GM19043 (cell line): Measurements from ENCODE around the gene BET1L.
"Not testable (repeated sequence)": the region's sequence is repeated elsewhere in the genome, so short reads cannot be mapped to it uniquely, and the experiment has no call there.

Experiments
- ATAC-seq: cut with Tn5 transposase; IDR thresholded peaks from one replicate; pipeline ENCODE4 v1.9.1; 2021; ENCODE audit warnings: low read depth; ENCODE audit not compliant: unreplicated experiment

Gene BET1L, protein sequence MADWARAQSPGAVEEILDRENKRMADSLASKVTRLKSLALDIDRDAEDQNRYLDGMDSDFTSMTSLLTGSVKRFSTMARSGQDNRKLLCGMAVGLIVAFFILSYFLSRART

DNA sequence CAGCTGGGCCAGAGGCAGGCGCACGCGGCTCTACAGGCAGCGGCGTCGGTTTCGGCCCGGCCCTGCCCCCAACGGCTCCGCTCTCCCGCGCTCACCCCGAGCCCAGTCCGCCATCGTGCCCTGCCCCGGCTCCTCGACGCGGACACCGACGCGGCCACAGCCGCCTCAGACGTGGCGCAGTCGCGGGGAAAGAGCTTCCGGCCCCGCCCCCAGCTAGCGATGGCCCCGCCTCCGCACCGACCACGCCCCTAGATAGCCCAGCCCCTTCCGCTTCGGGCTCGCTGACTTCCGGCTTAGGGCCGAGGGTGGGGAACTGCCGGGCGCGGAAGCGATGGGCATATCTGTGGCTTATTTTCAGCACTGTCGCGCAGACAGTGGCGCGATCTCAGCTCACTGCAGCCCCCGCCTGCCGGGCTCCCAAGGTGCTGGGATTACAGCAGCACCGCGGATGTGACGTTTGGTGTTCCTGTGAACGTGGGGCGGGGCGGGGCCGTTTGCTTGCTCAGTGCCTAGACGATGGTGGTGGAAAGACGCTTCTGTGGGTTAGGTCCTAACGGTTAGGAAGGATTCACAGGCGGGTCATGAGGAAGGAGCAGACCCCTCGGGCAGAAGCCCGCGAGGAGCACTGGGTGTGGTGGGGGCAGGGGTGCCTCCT, at the start of gene BET1L, which contains the start of gene RIC8A:
Gene BET1L, minus strand, starts transcription at position 192 of the 655 bp plus-strand sequence. Its CDS starts 78 bp downstream, at position 114.
Gene RIC8A, plus strand, starts transcription at position 501 of the 655 bp plus-strand sequence. CDS start 1,147 bp downstream, outside the sequence.
- peak; percentile 73 for ATAC-seq

DNA sequence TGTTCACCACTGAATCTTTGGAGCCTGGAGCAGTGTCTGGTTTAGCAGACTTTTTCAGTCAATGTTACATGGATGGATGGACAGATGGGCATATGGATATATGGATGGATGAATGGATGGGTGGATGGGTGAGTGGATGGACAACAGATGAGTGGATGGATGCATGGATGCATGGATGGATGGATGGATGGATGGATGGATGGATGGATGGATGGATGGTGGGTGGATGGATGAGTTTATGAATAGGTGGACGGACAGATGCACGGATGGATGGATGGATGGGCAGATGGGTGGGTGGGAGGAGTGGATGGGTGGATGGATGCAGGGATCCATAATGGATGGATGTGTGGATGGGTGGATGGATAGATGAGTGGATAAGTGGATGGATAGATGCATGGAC, 48.6 kb upstream of the BET1L start:
- no peak for ATAC-seq

DNA sequence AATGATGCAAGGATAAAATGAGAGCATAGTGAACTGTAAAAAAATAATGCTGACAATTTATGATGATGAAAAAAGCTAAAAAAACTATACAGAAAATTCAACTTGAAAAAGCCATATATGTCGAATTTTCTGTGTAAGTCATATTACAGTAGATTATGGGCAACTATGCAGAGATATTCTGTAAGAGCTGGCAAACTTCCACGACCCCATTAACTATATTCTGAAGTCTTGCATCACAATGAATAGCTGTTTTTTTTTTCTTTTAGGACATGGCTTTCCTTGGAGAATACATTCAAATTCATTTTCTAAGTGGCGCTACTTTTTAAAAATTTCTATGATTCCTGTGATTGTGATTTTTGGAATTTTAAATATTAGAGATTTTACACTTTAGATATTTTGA, 48.0 kb upstream of the BET1L start:
- no peak for ATAC-seq

DNA sequence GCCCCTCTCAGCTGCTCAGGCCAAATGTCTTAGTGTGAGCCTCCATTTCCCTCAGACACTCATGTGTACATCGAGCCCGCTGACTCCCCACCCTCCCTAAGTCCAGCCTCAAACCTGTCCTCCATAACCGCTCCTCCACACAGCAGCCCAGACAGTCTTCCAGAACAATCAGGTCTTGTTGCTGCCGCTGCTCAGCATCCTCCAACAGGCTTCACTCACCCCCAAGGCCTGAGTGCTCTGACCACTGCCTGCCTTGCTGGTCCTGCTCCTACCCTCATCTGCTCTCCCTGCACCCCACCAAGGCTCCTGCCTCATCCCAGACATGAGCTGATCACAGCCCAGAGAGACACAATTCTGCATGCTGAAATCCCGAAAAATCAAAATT, 46.7 kb upstream of the BET1L start:
- ATAC-seq: no peak

DNA sequence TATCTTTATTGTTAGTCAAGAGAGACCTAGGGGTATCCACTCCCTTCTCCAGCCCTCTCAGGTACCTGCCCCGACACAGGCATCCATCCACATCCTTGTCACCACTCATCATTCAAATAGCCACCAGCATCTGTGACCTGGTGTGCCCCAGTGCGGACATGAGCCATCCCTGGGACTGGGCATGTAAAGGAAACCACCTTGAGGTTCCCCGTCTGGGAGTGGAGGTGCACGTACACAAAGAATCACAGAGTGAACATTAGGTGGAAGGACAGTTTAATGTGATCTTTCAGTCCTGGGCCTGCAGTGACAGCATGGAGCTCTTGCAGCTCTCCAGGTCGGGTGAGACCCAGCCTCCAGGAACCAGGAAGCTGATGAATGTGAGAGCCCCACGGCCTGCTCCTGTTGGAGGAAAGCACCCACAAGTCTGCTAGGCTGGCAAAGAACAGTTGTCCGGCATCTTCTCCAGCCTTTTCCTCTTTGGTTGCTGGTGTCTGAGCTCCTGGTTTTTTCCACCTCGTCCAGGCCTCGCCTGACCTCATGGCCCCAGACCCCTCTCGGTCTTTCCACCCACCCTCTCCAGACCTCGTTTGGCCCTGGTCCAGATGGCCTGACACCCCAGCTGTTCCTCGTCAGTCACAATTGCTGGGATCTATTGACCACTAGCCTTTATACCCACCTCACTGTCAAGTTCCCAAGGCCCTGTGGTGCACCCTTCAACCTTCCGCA, 46.1 kb upstream of the BET1L start:
- no peak for ATAC-seq

DNA sequence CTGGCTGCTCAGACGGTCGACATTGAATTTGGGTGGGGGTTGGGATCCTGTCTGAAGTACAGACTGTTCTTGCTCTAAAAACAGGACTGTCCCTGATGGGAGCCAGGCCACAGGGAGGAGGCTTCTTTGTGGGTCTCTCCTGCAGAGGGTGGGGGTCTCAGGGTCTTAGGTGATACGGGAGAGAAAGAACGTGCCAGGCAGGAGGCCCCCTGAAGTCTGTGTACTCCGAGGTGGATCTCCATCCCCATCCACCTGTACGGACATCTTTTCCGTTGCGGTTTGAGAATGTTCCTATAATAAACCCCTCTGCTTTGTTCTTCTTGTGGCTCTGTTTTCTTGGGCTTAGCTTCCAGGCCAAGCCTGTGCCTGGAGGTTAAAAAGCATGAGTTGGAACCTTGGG, 45.5 kb upstream of the BET1L start:
- no peak for ATAC-seq

DNA sequence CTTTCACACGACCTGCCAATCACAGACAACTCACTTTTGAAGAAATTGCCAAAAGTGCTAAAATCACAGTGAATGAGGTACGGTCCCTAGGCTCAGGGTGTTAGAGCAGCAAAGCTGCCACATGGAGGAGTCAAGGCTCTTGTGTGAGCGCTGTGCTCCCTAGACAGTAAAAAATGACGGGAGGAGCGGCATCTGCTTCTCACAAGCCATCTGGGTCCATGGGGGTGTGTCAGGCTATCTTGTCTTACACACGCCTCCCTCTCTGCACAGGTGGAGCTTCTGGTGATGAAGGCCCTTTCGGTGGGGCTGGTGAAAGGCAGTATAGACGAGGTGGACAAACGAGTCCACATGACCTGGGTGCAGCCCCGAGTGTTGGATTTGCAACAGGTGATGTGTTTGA, 44.4 kb upstream of the BET1L start:
- no peak for ATAC-seq

DNA sequence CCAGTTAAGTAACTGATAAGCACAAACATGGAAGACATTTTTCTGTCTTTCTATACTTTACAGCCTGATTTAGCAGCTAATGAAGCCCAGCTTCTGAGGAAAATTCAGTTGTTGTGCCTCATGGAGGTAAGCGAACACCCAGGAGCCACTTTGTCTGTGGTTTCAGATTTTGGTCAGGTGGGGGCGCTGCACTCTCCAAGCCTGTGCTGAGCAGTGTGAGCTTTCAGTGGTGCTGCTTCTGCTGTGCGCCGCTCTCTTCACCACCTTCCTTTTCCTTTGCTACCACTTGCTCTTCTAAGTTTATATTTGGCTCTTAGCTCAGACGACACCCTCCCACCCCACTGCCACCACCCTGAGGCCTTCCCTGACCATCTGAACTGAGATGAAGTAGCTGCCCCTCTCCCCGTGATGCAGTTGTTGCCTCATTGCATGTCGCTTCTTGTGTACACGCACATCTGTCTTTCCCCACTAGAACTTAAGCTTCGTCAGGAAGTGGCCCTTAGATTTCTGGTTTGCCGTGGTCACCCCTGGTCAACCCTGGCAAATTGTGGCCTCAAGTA, 43.6 kb upstream of the BET1L start:
- no peak for ATAC-seq

DNA sequence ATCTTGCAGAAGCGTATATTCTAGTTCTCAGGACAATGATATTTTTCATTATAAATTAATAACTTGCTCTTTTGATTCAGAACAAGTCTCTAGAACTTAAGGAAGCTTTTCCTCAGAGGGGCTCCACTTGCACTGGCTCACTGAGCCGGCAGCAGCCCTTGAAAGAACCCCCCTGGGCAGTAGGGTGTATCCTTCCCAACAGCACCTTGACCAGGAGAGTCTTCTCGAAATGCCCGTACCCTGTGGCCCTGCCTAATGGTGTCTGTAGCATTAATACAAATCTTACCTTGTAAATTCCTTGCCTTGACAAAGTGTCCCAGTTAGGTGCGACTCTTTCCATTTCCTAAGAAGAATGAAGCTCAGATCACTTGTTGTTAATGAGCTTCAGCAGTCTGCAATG, 43.1 kb upstream of the BET1L start:
- no peak for ATAC-seq

DNA sequence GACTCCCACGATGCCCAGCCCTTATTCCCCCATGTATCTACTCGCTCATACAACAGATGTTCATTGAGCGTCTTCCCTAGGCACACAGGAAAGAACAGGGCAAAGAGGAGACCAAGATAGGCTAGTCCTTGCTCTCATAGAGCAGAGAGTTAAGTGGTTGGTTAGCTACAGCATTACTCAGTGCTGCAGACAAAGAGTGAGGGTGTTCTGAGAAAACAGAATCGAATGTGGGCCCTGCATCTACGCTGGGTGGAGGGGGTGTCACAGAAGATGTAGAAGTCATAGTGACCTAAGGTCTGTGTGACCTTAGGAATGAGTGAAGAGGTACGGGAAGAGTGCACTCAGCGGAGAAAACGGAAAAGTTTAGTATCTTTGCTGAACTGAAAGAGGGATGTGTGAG, 41.9 kb upstream of the BET1L start:
- ATAC-seq: no peak

DNA sequence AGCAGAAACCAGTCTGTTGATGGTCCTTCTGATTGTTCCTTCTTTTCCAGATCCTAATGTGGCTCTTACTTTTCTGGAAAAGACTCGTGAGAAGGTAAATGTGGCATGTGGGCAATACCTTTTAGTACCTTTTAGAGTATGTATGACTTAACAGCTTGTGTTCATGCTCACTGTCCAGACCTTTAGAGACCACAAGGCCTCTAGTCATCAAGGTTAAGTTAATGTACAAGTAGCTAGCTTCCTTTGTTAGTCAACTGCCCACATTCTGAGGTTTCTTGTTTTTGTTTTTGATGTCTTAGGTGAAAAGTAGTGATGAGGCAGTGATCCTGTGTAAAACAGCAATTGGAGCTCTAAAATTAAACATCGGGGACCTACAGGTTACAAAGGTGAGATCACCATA, 37.2 kb upstream of the BET1L start:
- no peak for ATAC-seq

DNA sequence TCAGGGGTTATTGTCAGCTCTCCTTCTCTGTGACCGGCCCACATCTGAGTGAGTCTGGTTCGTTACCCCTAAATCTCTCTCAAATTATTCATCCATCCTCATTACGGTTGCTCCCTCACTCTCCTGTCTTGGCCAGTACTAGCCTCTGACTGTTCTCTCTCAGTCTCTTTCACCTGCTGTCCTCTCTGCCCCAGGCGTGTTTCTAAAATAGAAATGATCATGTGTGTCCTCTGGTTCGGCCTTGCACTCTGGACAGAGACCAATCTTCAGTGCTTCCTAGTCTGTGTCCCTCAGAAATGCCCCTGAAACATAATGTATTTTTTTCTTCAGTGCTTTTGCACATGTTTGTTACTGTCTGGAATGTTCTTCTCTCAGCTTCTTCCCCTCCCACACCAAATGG, 34.4 kb upstream of the BET1L start:
- no peak for ATAC-seq

DNA sequence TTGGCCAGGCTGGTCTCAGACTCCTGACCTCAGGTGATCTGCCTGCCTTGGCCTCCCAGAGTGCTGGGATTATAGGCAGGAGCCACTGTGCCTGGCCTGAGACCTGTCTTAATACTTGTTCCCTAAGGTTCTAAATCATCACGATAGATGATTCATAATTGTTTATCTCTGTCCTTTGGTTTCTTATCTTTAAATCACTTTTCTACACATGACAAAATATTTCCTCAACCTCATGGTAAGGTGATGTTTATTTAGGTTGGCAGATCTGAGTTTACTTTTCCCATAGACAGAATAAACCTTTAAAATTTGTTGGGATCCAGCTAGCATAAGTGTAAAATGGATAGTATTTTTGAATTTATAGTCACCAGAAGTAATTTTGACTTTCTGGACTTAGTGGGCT, 33.1 kb upstream of the BET1L start:
- no peak for ATAC-seq

DNA sequence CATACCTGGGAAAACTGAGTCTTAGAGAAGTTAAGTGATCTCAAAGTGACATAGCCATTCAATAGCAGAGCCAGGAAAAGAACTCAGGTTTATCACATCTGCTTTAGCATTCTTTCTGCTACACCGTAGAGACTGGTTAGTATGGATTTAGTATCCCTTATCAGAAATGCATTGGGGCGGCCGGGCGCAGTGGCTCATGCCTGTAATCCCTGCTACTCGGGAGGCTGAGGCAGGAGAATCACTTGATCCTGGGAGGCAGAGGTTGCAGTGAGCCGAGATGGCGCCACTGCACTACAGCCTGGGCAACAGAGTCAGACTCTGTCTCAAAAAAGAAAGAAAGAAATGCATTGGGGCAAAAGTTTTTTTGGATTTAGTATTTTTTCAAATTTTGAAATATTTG, 31.1 kb upstream of the BET1L start:
- ATAC-seq: not testable (repeated sequence)

DNA sequence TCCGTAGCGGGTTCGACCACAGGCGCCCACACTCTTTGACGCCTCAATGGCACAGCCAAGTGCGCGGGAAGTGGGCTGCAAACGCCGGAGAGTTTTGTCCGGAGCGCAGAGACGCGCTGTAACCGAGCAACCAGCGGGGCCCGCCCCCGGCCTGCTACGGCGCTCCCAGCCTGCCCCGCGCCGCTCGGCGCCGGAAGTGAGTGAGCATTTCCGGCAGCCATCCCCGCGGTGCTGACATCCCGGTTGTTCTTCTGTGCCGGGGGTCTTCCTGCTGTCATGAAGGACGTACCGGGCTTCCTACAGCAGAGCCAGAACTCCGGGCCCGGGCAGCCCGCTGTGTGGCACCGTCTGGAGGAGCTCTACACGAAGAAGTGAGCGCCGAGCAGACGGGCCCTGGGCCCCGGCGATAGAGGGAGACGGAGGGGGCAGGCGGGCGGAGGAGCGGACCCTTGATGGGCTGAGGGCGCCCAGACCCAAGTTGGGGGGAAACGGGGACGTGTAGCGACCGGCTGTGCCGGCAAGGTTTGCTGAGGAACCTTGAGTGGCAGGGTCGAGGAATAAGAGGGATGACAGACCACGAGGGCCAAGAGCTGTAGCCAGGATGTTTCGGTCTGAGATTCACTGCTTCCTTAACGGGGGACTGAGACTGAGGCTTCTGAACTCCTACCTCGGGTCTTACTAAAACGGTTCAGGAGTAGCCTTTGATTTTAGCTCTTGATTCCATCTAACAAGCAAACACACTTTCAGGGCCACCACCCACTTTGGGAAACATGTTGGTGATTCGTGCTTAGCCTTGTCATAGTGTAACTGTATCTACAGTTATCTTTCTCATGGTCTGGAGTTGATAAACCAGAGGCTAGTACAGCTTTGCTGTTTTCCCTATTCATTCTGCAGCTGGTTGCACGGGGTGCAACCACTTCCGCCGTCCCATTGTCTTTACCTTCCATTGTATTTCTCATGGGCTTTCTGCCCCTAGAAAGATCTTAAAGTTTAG, 29.9 kb upstream of the BET1L start, which contains the start of gene PSMD13:
Gene PSMD13, plus strand, starts transcription at position 203 of the 994 bp plus-strand sequence. Its CDS starts 74 bp downstream, at position 277.
- peak; percentile 60 for ATAC-seq

DNA sequence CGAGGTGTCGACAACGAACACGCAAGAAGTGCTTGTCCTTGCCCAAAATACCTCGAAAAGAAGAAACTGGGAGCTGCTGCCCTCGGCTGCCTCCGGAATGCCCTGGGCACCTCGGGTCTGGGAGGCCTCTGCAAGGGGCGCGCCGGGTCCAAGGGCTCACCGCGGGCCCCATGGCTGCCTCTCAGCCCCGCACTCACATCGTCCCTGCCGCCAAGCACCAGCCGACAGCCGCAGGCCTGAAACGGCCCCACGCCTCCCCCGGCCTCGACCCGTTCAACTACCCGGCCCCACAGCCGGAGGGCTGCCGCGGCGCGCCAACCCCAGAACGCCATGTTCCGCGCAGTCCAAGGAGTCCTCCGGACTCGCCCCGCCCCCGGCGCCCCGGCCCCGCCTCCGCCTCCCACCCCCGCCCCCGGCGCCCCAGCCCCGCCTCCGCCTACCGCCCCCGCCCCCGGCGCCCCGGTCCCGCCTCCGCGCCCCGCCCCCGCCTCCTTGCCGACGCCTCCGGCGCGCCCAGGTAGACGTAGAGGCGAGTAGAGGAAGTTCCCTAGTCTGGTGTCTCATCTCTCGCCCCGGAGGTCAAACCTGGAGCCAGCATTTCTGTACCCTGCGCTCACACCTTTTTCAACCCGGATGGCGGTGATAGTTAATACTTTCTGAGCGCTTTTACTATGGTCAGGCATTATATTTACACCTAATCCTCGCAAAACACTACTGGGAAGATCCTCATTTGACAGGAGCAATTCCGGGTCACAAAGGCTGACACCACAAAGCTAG, 29.0 kb upstream of the BET1L start, which contains the start of gene SIRT3:
Gene SIRT3, minus strand, starts transcription at position 346 of the 777 bp plus-strand sequence. Its CDS starts 14 bp downstream, at position 332.
- peak; percentile 76 for ATAC-seq

DNA sequence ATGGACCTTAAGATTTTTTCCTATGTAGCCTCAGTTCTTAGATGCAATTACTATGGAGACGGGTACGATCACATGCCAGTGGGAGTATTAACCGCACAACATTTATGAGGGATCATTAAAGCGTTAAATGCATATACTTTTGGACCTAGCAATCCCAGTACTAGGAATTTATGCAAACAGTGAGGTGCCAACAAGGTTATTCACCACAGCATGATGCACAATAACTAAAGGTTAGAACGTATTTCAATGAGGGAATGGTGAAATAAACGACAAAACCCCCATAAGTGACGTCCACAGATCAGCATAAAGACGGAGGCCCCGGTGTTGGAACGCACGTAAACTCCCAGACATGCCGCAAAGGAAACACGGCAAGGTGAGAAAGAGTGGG, 28.4 kb upstream of the BET1L start:
- ATAC-seq: peak; percentile 7

DNA sequence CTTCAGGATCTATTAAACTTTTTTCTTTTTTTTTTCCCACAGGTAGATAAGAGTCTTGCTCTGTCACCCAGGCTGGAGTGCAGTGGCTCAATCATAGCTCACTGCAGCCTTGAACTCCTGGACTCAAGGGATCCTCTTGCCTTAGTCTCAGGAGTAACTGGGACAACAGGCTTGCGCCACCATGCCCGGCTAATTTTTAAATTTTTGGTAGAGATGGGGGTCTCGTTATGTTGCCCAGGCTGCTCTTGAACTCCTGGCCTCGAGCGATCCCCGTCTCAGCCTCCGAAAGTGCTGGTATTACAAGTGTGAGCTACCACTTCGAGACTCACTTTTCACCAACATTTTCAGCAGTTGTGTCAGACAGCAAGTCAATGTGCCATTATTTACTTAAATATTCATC, 28.0 kb upstream of the BET1L start:
- no peak for ATAC-seq

DNA sequence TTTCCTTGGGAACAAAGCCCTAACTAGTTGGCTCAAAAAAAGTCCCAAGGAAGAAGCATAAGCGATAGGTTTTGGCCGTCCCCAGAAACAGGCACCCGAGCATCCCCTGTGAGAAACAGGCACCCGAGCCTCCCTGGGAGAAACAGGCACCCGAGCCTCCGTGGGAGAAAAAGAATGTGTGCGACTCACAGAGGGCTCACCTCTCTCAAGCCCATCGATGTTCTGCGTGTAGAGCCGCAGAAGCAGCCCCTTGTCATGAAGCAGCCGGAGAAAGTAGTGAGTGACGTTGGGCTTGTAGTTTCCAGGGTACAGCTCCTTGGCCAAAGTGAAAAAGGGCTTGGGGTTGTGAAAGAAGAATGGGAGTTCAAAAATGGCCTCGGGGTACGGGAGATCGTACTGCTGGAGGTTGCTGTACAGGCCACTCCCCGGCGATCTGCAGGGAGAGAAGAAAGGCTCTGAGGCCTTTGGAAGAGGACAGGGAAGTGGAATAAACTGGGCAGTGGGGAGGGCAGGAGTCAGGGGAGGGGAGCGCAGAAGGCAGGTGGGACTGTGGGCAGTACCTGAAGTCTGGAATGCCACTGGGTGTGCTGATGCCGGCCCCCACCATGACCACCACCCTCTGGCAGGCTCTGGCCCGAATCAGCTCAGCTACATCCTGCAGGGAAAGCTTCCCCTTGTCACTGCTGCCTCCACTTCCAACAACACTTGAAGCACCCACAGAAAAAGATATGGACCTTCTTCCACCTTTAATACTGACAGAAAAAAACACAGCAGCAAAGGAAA, 25.8 kb upstream of the BET1L start:
- no peak for ATAC-seq
